Muscle layer of colon (tissue), 2 donors: ENCODE results near the gene SERTAD4.
A peak's percentile ranks its signal among the peaks of the same experiment; 100 is the strongest.
"Not testable (repeated sequence)": the region's sequence is repeated elsewhere in the genome, so short reads cannot be mapped to it uniquely, and the experiment has no call there.

Source experiments
- H3K27ac ChIP-seq: one replicate; pipeline ENCODE4 v1.7.0; 2013; ENCODE audit warnings: low read depth, mild to moderate bottlenecking, low read length, moderate library complexity
- H3K27me3 ChIP-seq, 2 donors: one replicate each; pipeline ENCODE4 v1.7.0; 2013; ENCODE audit warnings: low read length in 2 of 2, mild to moderate bottlenecking in 2 of 2; ENCODE audit not compliant: insufficient read depth in 2 of 2, control insufficient read depth in 1 of 2
- H3K36me3 ChIP-seq: one replicate; pipeline ENCODE4 v1.7.0; 2013; ENCODE audit warnings: mild to moderate bottlenecking, low read length; ENCODE audit not compliant: insufficient read depth
- H3K4me1 ChIP-seq: one replicate; pipeline ENCODE4 v1.7.0; 2013; ENCODE audit warnings: mild to moderate bottlenecking, low read length; ENCODE audit not compliant: insufficient read depth
- H3K4me3 ChIP-seq, 2 donors: one replicate each; pipeline ENCODE4 v1.7.0; 2013; ENCODE audit warnings: low read length in 2 of 2, low read depth in 1 of 2, mild to moderate bottlenecking in 1 of 2, moderate library complexity in 1 of 2
- H3K9ac ChIP-seq: one replicate; pipeline ENCODE4 v1.7.0; 2013; ENCODE audit warnings: low read length
- H3K9me3 ChIP-seq: one replicate; pipeline ENCODE4 v1.7.0; 2013; ENCODE audit warnings: mild to moderate bottlenecking, low read length
- donor health status: abdominal sarcoma.
- donor health status: Adenocarcinoma of cecum.

SERTAD4 gene

GRCh38 chr1:210232511-210233215, at the start of gene SERTAD4:
SERTAD4 (plus strand) TSS chr1:210232796; CDS start chr1:210237961, 5,165 bp downstream.
- H3K36me3 ChIP-seq: no peaks in the 10 kb centered on the region
- peaks cover 48% of the 10 kb centered on the region for H3K4me1 ChIP-seq
- no peaks in the 10 kb centered on the region for H3K9me3 ChIP-seq
- peak within 1 kb of the TSS; percentile 98 for H3K27ac ChIP-seq
- H3K4me3 ChIP-seq: peak within 1 kb of the TSS; percentile 81 to 85
- peak within 1 kb of the TSS; percentile 23 for H3K9ac ChIP-seq
- H3K27me3 ChIP-seq: no peaks in the 10 kb centered on the region

- Histone ChIP-seq H3K9ac (no peak overlapping the region), H3K36me3 (no peaks in the 10 kb centered on the region), H3K4me3 (no peak overlapping the region), H3K9me3 (no peaks in the 10 kb centered on the region), H3K4me1 (no peaks in the 10 kb centered on the region), H3K27me3 (no peaks in the 10 kb centered on the region), H3K27ac (no peak overlapping the region)
Measured at GRCh38 chr1:210185063-210185462, 47.5 kb upstream of the SERTAD4 start.

- not testable (repeated sequence) for H3K4me1 ChIP-seq, H3K9me3 ChIP-seq, H3K36me3 ChIP-seq, H3K9ac ChIP-seq, H3K4me3 ChIP-seq, H3K27me3 ChIP-seq, H3K27ac ChIP-seq
Measured at GRCh38 chr1:210187849-210188606, 44.6 kb upstream of the SERTAD4 start.

- Histone ChIP-seq H3K9ac (no peak overlapping the region), H3K4me3 (no peak overlapping the region)
Measured at GRCh38 chr1:210189426-210189825, 43.2 kb upstream of the SERTAD4 start.

GRCh38 chr1:210195635-210196160, 36.9 kb upstream of the SERTAD4 start:
- H3K4me3 ChIP-seq: no peak overlapping the region
- no peaks in the 10 kb centered on the region for H3K36me3 ChIP-seq
- H3K9me3 ChIP-seq: peaks cover 5% of the 10 kb centered on the region
- no peak overlapping the region for H3K27ac ChIP-seq
- no peaks in the 10 kb centered on the region for H3K4me1 ChIP-seq
- no peaks in the 10 kb centered on the region for H3K27me3 ChIP-seq
- H3K9ac ChIP-seq: no peak overlapping the region

More at GRCh38 chr1:210189426-210189825, 43.2 kb upstream of the SERTAD4 start:
- Histone ChIP-seq H3K36me3 (no peaks in the 10 kb centered on the region), H3K27ac (no peak overlapping the region), H3K9me3 (no peaks in the 10 kb centered on the region), H3K4me1 (no peaks in the 10 kb centered on the region), H3K27me3 (no peaks in the 10 kb centered on the region)

- not testable (repeated sequence) for H3K9ac ChIP-seq, H3K27me3 ChIP-seq, H3K36me3 ChIP-seq, H3K4me1 ChIP-seq, H3K9me3 ChIP-seq, H3K4me3 ChIP-seq, H3K27ac ChIP-seq
Measured at GRCh38 chr1:210196266-210196665, 36.3 kb upstream of the SERTAD4 start.

GRCh38 chr1:210198840-210199239, 33.8 kb upstream of the SERTAD4 start:
- Histone ChIP-seq H3K9ac (no peak overlapping the region), H3K9me3 (peaks cover 5% of the 10 kb centered on the region), H3K4me3 (no peak overlapping the region), H3K27ac (no peak overlapping the region), H3K27me3 (no peaks in the 10 kb centered on the region), H3K4me1 (no peaks in the 10 kb centered on the region), H3K36me3 (no peaks in the 10 kb centered on the region)

GRCh38 chr1:210200124-210200736, 32.4 kb upstream of the SERTAD4 start:
- Histone ChIP-seq H3K36me3 (no peaks in the 10 kb centered on the region), H3K4me3 (no peak overlapping the region), H3K27ac (no peak overlapping the region), H3K4me1 (no peaks in the 10 kb centered on the region), H3K9ac (no peak overlapping the region), H3K27me3 (no peaks in the 10 kb centered on the region), H3K9me3 (peaks cover 5% of the 10 kb centered on the region)

GRCh38 chr1:210201681-210202080, 30.9 kb upstream of the SERTAD4 start:
- H3K9me3 ChIP-seq: no peaks in the 10 kb centered on the region
- no peaks in the 10 kb centered on the region for H3K27me3 ChIP-seq
- no peak overlapping the region for H3K9ac ChIP-seq
- no peaks in the 10 kb centered on the region for H3K4me1 ChIP-seq
- no peaks in the 10 kb centered on the region for H3K36me3 ChIP-seq
- H3K27ac ChIP-seq: no peak overlapping the region
- no peak overlapping the region for H3K4me3 ChIP-seq

- H3K4me3 ChIP-seq: no peak overlapping the region
- H3K9me3 ChIP-seq: no peaks in the 10 kb centered on the region
- no peaks in the 10 kb centered on the region for H3K4me1 ChIP-seq
- no peaks in the 10 kb centered on the region for H3K36me3 ChIP-seq
- H3K27ac ChIP-seq: no peak overlapping the region
- H3K27me3 ChIP-seq: no peaks in the 10 kb centered on the region
- H3K9ac ChIP-seq: no peak overlapping the region
Measured at GRCh38 chr1:210207597-210208450, 24.8 kb upstream of the SERTAD4 start.

GRCh38 chr1:210213335-210213734, 19.3 kb upstream of the SERTAD4 start:
- no peaks in the 10 kb centered on the region for H3K36me3 ChIP-seq
- H3K9me3 ChIP-seq: no peaks in the 10 kb centered on the region
- no peak overlapping the region for H3K9ac ChIP-seq
- H3K4me3 ChIP-seq: no peak overlapping the region
- H3K27ac ChIP-seq: no peak overlapping the region
- no peaks in the 10 kb centered on the region for H3K27me3 ChIP-seq
- H3K4me1 ChIP-seq: no peaks in the 10 kb centered on the region
